PC-3 (cell line): Measurements from ENCODE around the gene ICE2. TPM values are rescaled to one million over a fixed set of nuclear protein-coding genes. Genes with fewer than 3 reads are reported as not detected.

Experiments
- ATAC-seq: fragments of 200-7000 bp; cut with Tn5 transposase; 2 replicates; pipeline ENCODE4 v1.9.1; 2020; ENCODE audit warnings: mild to moderate bottlenecking, moderate library complexity
- BruUV-seq: library from RNA; stranded (reverse); fragments of 400-500 nt; replicated peaks from 2 replicates; lab custom pipeline; 2021; lab: Mats Ljungman, UMichigan
- CTCF ChIA-PET: fragments of 300-600 bp; sonication (Branson Sonifier 250); formaldehyde crosslinking; loops from one replicate; lab custom pipeline; 2022; ENCODE audit warnings: antibody characterized with exemption; lab: Charles Lee
- POLR2A ChIA-PET: fragments of 300-600 bp; sonication (Branson Sonifier 250); formaldehyde crosslinking; loops from one replicate; lab custom pipeline; 2022; ENCODE audit warnings: antibody characterized with exemption; ENCODE audit not compliant: unreplicated experiment; lab: Charles Lee
- DNase-seq: peaks from one replicate; pipeline ENCODE4 v3.0.0-alpha.2; 2015
- H2AFZ ChIP-seq: fragments of 300-600 bp; sonication (generic); 2 replicates; pipeline ENCODE4 v1.6.0; 2016; ENCODE audit warnings: antibody characterized with exemption, low read length
- H3F3A ChIP-seq: fragments of 300-600 bp; sonication (generic); one replicate; pipeline ENCODE4 v1.6.0; 2017; ENCODE audit warnings: antibody characterized with exemption, low read length, control low read depth, mild to moderate bottlenecking; ENCODE audit not compliant: unreplicated experiment
- H3K27ac ChIP-seq: fragments of 300-600 bp; sonication (generic); 2 replicates; pipeline ENCODE4 v1.5.1; 2016; ENCODE audit warnings: mild to moderate bottlenecking, low read length
- H3K27me3 ChIP-seq: fragments of 300-600 bp; sonication (generic); 2 replicates; pipeline ENCODE4 v1.6.1; 2016; ENCODE audit warnings: low read length, mixed read lengths
- H3K36me3 ChIP-seq: fragments of 300-600 bp; sonication (generic); 2 replicates; pipeline ENCODE4 v1.6.1; 2016; ENCODE audit warnings: low read depth, mixed run types, low read length, mixed read lengths
- H3K4me1 ChIP-seq: fragments of 300-600 bp; sonication (generic); 2 replicates; pipeline ENCODE4 v1.5.1; 2016; ENCODE audit warnings: low read length; ENCODE audit not compliant: insufficient read depth
- H3K4me2 ChIP-seq: fragments of 300-600 bp; sonication (generic); 2 replicates; pipeline ENCODE4 v1.6.0; 2016; ENCODE audit warnings: low read length
- H3K4me3 ChIP-seq: fragments of 300-600 bp; sonication (generic); 2 replicates; pipeline ENCODE4 v1.5.1; 2016; ENCODE audit warnings: mild to moderate bottlenecking, low read length, mixed read lengths
- H3K79me2 ChIP-seq: fragments of 300-600 bp; sonication (generic); 2 replicates; pipeline ENCODE4 v1.6.1; 2017; ENCODE audit warnings: low read length, mixed read lengths
- H3K9ac ChIP-seq: fragments of 300-600 bp; sonication (generic); 2 replicates; pipeline ENCODE4 v1.6.0; 2016; ENCODE audit warnings: mild to moderate bottlenecking, low read length
- H3K9me2 ChIP-seq: fragments of 300-600 bp; sonication (generic); replicated peaks from 2 replicates; pipeline ENCODE4 v1.6.1; 2016; ENCODE audit warnings: mixed run types, low read length, mixed read lengths
- H3K9me3 ChIP-seq: fragments of 300-600 bp; sonication (generic); 2 replicates; pipeline ENCODE4 v1.6.1; 2016; ENCODE audit warnings: low read length, mixed read lengths
- H4K20me1 ChIP-seq: fragments of 300-600 bp; sonication (generic); 2 replicates; pipeline ENCODE4 v1.6.1; 2016; ENCODE audit warnings: low read length, mixed read lengths
- EZH2 ChIP-seq: fragments of 300-600 bp; sonication (generic); IDR thresholded peaks from one replicate; pipeline ENCODE4 v1.6.1; 2017; ENCODE audit warnings: antibody characterized with exemption, mild to moderate bottlenecking, low read length; ENCODE audit not compliant: unreplicated experiment
- EZH2phosphoT487 ChIP-seq: fragments of 300-600 bp; sonication (generic); IDR thresholded peaks from 2 replicates; pipeline ENCODE4 v1.6.1; 2018; ENCODE audit warnings: mild to moderate bottlenecking, antibody characterized with exemption, low read length, borderline replicate concordance
- intact Hi-C: fragments of 100-400 bp; cut with micrococcal nuclease; formaldehyde crosslinking; loops from 2 replicates; pipeline ENCODE4 v1.9.0; 2023
- total RNA-seq: library from RNA; depleted of rRNA; stranded (reverse); fragments of >200 nt; gene quantifications from 2 replicates; pipeline ENCODE4 v1.2.3, GENCODE V29; 2014
- TF ChIP-seq, protein P1 (sequence below): fragments of 300-600 bp; sonication (generic); conservative IDR thresholded peaks from 2 replicates; pipeline ENCODE4 v1.5.1; 2017; ENCODE audit warnings: antibody characterized with exemption, low read depth, mild to moderate bottlenecking, low read length

Gene ICE2
- total RNA-seq, 1 experiment from 2014 or later = 14.8 TPM

DNA sequence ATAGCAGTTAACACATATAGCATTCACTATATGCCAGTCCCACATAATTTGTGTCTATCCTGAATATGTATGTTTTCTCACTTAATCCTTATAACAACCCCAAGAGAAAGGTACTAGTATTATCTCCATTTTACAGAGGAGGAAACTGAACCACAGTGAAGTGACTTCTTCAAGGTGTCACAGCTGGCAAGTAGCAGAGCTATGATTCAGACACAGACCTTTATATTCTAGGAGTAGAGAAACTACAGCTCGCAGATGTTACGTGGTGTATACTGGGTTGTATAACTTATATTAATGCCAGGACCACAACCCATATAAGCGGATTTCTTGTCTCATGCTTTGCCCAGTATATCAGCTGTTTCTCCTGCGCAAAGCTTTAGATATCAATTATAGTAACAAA is 29.5 kb upstream of the ICE2 start:
- BruUV-seq = no TSS peak
- Histone ChIP-seq H3K9me2 (no peaks in the 10 kb centered on the region), H4K20me1 (no peaks in the 10 kb centered on the region), H3K36me3 (no peaks in the 10 kb centered on the region; the same call in 1 of the 2 replicates), H3F3A (no peaks in the 10 kb centered on the region), H3K79me2 (no peaks in the 10 kb centered on the region), H3K9me3 (no peaks in the 10 kb centered on the region), H3K4me2 (peak overlapping the region; percentile 82; the same call in 1 of the 2 replicates), H3K4me3 (no peak overlapping the region), H3K9ac (no peak overlapping the region), H3K4me1 (peaks cover 25% of the 10 kb centered on the region), H3K27me3 (no peaks in the 10 kb centered on the region), H3K27ac (no peak overlapping the region), H2AFZ (no peak overlapping the region)
- ChIA-PET CTCF (interaction anchor here (0.8 to 1.8 kb wide), 4 partner anchors 12 to 424 kb away, joined by 3 to 13 read pairs (median 5); no protein-coding TSS in a partner anchor), POLR2A (interaction anchor here (0.5 kb wide), 1 partner anchor 9 kb away, joined by 4 read pairs; no protein-coding TSS in a partner anchor)
- ATAC-seq (peak; percentile 22; the same call in 1 of the 2 replicates), DNase-seq (peak; percentile 19)
- TF ChIP-seq, protein P1, sequence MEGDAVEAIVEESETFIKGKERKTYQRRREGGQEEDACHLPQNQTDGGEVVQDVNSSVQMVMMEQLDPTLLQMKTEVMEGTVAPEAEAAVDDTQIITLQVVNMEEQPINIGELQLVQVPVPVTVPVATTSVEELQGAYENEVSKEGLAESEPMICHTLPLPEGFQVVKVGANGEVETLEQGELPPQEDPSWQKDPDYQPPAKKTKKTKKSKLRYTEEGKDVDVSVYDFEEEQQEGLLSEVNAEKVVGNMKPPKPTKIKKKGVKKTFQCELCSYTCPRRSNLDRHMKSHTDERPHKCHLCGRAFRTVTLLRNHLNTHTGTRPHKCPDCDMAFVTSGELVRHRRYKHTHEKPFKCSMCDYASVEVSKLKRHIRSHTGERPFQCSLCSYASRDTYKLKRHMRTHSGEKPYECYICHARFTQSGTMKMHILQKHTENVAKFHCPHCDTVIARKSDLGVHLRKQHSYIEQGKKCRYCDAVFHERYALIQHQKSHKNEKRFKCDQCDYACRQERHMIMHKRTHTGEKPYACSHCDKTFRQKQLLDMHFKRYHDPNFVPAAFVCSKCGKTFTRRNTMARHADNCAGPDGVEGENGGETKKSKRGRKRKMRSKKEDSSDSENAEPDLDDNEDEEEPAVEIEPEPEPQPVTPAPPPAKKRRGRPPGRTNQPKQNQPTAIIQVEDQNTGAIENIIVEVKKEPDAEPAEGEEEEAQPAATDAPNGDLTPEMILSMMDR = no peak
- TF ChIP-seq EZH2 (no peak), EZH2phosphoT487 (no peak)
- intact Hi-C loops = loop anchor here (1.0 to 2.0 kb wide), 4 partner anchors 12 to 408 kb away; no protein-coding TSS in a partner anchor

DNA sequence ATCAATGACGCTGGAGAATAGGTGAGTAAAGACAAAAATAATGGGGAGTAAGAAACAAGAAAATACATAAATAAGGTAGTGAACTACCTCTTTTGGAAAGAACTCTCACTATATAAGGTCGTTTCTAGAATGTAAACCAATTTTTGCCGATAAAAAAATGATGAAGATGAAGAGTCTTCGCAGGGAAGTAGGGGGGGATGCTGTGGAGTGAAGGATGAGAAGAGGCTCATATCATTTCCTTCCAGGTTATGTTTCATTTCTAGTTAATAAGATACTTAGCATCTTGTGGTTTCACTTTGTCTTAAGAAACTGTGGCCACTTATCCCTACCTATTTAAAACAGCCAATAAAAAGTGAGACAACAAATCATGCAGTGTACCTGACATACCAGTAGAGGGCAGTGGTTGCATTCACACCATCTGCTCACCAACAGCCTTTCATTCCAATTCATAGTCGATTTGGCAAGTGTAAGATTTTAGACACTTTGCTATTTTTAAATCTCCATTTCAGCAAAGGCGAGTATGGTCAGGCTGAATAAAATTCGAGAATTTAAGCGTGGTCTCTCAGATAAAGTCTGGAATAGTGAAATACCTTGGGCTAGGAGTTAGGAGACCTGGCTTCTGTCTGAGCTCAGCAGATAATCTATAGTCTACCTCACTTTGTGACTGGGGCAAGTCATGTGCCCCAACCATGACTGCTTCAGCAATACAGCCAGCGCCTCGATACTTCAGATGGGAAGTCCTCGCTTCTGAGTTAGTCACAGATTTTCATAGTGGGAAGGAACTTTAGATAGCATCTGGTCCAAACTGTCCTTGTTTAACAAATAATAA is 28.9 kb upstream of the ICE2 start:
- no peaks in the 10 kb centered on the region for H3K9me3 ChIP-seq

More for the DNA sequence above, 28.9 kb upstream of the ICE2 start:
- ChIA-PET POLR2A (interaction anchor here (0.5 to 0.7 kb wide), 2 partner anchors 8 to 149 kb away, joined by 3 to 4 read pairs; no protein-coding TSS in a partner anchor), CTCF (interaction anchor here (0.8 to 1.8 kb wide), 4 partner anchors 13 to 424 kb away, joined by 3 to 13 read pairs (median 5); no protein-coding TSS in a partner anchor)
- Histone ChIP-seq H3K27ac (no peak overlapping the region), H3K79me2 (no peaks in the 10 kb centered on the region), H4K20me1 (no peaks in the 10 kb centered on the region), H3K4me3 (peak overlapping the region; percentile 68), H2AFZ (peak overlapping the region; percentile 81), H3K36me3 (no peaks in the 10 kb centered on the region; the same call in 1 of the 2 replicates), H3K4me1 (peaks cover 25% of the 10 kb centered on the region), H3K27me3 (no peaks in the 10 kb centered on the region), H3F3A (no peaks in the 10 kb centered on the region), H3K9me2 (no peaks in the 10 kb centered on the region), H3K9ac (peak overlapping the region; percentile 34), H3K4me2 (peak overlapping the region; percentile 82)
- intact Hi-C loops = loop anchor here (1.0 to 2.0 kb wide), 5 partner anchors 12 to 409 kb away; no protein-coding TSS in a partner anchor
- peak; percentile 79 for ATAC-seq
- TF ChIP-seq, protein P1 = peak; percentile 89
- no peak for TF ChIP-seq EZH2phosphoT487
- peak; percentile 72 for DNase-seq
- BruUV-seq = no TSS peak
